GM19193 (cell line): ENCODE measurements around the gene FAM114A1.

Experiments used
- POLR2A ChIP-seq: IDR thresholded peaks from 4 replicates; pipeline ENCODE4 v1.6.1; 2011; ENCODE audit not compliant: insufficient read depth, insufficient read length; ENCODE audit errors: extremely low read depth

Gene FAM114A1

DNA sequence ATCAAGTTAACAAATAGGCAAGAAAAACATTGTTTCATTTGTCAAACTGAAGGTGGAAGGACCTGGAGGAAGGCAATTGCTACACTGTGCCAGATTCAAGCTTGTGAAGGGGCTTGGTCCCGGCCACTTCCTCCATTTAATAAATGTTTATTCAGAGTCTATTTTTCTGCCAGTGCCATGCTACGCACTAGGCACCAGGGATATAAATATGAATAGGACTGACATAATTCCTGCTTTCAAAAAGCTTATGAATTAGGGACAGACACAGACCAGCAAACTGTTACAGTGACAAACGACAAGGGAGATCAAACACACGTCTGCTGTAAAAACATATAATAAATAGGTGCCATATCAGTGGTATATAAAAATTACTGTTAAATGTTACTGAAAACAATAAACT is 11.6 kb upstream of the FAM114A1 start:
- TF ChIP-seq POLR2A, result no peak

DNA sequence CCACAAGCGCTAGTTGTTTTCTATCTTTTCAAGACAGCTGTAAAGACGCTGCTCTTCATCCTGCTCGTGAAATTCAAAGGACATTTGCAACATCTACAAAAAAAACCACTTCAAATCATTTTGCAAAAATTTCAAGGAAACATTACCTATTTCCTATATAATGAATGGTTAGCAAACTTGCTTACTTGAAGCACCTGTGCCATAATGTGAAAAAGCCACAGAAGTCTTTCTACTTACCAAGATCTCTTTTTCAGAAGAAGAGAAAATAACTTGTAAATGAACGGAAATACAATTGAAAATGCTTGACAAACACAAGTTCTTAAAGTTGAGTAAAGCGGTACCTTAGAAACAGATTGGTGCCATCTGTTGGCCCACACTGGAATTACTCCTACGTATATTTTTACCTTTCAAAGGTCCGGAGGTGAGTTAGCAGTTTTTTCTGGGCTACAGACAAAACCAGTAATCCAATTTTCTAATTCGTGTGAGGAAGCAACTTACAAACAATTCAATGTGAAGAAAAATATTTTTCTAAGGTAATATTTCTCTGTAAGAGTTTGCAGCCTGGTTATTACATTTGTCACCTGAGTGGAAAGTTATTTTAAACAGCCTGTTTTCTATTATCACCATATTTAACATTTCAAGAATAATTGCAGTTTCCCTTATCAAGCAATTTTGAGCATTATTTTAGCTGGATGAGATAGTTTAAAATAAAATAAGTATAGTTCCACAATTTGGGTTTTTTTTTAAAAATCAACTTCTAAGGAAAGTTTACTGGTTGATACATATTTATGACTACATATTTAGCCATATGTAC is 10.9 kb upstream of the FAM114A1 start, which contains the start of gene TLR6:
TSS of gene TLR6 (minus strand) at position 294 of the 814 bp plus-strand sequence. CDS start 27,344 bp downstream, outside the sequence.
- no peak for TF ChIP-seq POLR2A

DNA sequence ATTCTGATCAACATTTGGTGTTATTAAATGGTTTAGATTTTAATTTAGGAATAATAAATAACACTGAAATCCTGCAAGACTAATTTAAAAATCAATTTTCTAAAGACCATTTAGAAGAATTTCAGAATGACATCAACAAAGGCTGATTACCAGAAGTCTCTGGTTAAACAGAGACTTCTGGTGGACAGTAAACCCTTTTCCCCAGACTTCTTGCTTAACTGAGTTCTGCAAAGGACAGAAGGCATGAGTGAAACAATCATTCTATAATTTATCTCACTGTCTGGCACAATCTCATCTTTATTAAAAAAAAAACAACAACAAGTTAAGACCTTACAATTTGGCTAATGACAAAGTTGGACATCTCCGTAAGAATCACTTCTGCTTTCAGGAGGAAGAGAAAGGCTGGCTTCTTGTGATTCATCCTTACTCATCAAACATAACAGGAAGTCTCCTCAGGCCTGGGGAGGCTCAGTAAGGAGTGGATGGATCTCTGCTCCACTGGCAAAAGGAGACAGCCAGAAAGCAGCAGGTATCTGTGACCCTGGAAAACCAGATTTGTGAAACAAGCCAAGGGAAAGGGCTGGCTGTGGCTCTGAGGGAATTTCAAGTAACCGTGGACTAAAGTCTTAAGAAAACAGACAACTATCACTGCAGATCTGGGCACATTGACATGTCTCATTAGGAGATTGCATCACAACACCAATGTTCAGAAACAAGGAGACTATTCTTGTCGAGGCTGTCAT is 10.1 kb upstream of the FAM114A1 start:
- no peak for TF ChIP-seq POLR2A

GRCh38 chr4:38858097-38858420 is 9.5 kb upstream of the FAM114A1 start:
- no peak for TF ChIP-seq POLR2A

DNA sequence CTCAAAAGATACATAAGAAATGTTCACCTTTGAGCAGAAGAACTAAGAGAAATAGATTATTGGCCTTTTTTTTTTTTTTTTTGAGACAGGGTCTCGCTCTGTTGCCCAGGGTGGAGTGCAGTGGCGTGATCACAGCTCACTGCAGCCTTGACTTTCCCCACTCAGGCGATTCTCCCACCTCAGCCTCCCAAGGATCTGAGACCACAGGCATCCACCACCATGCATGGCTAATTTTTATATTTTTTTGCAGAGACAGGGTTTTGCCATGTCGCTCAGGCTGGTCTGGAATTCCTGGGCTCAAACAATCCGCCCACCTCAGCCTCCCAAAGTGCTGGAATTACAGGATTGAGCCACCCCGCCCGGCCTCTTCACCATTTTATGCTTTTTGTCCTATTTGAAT is 8.1 kb upstream of the FAM114A1 start:
- no peak for TF ChIP-seq POLR2A

GRCh38 chr4:38860788-38861424 is 6.7 kb upstream of the FAM114A1 start:
- TF ChIP-seq POLR2A, result no peak

- TF ChIP-seq POLR2A, result no peak
Measured at GRCh38 chr4:38861791-38862190, 5.8 kb upstream of the FAM114A1 start.

- TF ChIP-seq POLR2A, result no peak
Measured at GRCh38 chr4:38865445-38865844, 2.2 kb upstream of the FAM114A1 start.

DNA sequence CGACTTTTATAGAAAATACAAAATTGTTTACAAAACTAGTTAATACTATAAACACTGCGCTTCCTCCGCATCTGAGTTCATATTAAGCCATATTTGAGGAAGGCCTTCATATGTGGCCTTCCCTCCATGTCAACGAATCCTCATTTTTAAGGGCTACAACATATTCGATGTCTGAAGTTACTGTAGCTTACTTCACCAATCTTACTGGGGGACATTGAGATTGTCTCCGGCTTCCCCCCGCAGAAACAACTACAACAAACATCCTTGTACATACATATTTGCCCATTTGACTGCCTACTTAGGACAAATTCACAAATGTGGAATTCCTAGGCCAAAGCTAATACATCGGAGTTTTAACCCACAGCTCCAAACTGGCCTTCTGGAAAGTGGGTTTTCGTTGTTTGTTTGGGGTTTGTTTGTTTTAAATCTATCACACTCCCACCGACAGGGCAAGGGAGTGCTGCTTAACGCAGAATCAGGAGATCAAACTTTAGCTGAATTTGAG is 581 bp upstream of the FAM114A1 start:
- no peak for TF ChIP-seq POLR2A

DNA sequence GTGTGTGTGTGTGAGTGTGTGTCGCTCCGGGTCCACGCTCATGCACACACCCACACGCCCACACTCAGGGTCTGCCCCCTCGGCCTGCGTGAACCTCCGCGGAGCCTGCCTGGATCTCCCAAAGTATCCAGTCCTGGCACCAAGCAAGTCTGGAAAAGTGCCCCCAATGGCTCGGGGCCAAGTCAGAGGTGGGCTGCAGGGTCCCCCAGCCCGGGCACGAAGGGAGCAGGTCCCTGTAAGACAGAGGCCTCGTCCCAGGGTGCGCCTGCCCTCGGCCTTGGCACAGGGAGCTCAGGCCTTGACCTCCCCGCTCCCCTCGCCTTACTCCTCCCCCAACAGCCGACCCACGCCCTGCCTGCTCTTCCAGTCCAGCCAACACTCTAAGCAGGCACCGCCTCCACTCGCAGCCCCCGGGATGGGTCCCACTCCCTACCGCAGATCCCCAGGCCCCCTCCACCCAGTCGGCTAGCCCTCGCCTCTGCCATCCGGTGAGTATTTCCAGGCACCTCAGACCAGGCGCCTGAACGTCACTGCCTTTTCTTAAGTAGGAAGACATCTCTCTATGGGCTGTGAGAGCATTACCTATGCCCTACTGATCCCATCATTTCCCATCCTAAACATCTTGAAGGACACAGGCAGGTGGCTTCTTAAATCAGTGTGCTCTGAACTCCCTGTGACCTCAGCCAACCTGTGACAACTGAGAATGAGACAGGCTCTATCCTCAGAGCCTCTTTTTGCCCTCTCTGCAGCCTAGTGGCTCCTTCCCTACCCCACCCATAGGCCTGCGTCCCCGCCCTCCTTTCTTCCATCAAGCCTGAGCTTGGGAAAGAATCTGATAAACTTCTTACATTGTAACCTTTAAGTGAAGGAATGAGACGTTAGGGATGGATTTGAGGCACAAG is 704 bp downstream of the FAM114A1 start:
- no peak for TF ChIP-seq POLR2A

GRCh38 chr4:38869511-38869910 is 1.9 kb downstream of the FAM114A1 start:
- no peak for TF ChIP-seq POLR2A

- no peak for TF ChIP-seq POLR2A
Measured at GRCh38 chr4:38870098-38870808, 2.6 kb downstream of the FAM114A1 start.

- TF ChIP-seq POLR2A, result no peak
Measured at GRCh38 chr4:38871593-38871992, 4.0 kb downstream of the FAM114A1 start.

DNA sequence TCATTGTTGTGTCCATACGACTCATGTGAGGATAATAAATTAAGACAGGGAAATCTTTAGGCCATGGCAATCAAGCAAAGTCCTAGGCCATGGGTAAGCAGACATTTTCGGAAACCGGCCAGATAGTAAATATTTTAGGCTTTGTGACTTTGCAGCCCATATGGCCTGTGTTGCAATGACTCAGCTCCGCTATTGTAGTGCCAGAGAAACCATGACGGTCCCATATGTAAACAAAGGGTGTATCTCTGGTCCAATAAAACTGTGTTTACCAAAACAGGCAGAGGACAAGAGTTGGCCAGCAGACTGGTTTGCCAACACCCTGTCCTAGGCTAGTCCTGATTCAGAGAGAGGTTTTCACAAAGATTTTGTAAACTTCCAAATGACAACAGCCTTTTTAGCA is 5.0 kb downstream of the FAM114A1 start:
- no peak for TF ChIP-seq POLR2A

DNA sequence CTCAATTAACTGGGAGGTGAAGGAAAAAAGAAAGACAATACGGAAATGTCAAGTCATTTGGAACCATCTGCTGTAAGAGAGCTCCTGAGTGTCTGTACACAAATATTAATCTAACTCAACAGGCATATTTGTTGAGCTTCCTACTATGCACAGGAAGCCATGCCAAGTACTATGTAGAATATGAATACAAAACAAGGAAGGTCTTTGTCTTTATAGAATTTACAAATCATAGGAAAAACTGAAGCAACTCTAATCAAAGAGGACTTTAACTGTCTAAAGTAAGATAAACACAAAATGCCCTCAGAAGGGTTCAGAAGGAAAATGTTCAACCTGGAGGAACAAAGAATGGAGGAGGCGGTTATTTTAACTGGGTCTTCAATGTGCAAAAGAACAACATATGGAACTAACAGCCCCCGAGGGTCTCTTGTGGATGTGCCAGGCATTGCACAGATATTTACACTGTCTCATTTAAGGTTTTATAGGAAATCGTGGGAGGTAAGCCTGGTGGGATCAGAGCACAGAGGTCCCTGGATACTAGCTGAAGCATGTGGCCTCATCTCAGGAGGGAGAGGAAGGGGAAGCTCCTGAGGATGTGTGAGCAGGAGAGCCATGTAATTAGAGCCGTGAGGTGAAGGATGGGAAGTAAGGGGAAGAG is 5.8 kb downstream of the FAM114A1 start:
- TF ChIP-seq POLR2A, result no peak
